Stimulated activated CD8-positive, alpha-beta memory T cell treated with anti-CD3 and anti-CD28 coated beads, Interleukin-4, amount 100 ng/mL, for 1 hour (primary cell): ENCODE data around the gene IFFO2.

Source experiments
- DNase-seq, 2 donors: peaks; one replicate each; pipeline ENCODE4 v3.0.0-alpha.2; 2020; ENCODE audit warnings: low read depth in 2 of 2, low spot score in 1 of 2

Gene IFFO2

GRCh38 chr1:18921516-18922251, 34.8 kb downstream of the IFFO2 start:
- no peak for DNase-seq

GRCh38 chr1:18920931-18921330, 35.5 kb downstream of the IFFO2 start:
- no peak for DNase-seq

DNA sequence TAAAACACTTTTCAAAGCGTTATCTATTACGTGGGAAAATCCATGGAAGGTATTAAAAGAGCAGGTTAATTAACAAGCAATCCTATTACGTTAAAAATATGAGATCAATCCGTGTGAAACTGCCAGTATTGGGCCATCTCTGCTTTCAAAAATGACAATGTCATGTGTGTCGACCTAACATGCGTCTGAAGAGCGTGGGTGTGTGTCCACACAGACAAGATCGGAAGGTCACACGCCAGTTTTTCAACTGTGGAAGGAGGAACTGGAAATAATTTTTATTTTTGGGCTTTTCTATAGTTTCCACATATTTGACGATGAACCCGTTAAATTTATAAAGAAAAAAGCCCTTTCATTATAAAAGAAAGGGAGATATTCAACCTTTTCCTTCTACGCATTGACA, 36.5 kb downstream of the IFFO2 start:
- no peak for DNase-seq

DNA sequence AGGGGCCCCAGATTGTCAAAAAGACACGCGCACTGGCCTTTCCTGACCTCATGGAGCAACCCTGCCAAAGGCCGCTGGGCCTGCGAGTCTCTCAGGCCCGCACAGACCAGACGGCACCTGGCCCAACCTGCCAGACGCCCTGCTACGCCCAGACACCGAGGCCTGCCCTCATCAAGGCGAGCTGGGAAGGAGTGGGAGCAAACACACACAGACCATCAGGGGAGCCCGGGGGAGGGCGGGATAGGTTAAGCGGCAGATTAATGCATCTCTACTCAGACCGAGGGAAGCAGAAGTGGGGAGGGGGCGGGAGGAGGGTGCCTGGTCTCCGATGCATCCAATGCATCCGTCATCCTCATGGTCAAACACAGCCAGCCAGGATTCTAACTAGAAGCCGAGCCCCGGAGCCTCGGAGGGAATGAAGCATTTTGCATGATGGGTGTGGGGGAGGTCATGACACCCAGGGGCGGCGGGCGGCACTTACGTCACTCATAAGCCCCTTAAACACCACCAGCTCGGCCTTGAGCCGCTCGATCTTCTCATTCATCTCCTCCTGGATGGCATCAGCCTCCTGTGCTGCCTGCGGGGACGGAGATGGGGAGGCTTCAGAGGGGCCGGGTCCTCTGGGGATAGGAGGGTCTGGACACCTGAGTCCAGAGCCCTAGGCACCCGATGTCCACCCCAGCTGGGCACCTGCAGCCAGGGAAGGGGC, 37.1 kb downstream of the IFFO2 start:
- no peak for DNase-seq

DNA sequence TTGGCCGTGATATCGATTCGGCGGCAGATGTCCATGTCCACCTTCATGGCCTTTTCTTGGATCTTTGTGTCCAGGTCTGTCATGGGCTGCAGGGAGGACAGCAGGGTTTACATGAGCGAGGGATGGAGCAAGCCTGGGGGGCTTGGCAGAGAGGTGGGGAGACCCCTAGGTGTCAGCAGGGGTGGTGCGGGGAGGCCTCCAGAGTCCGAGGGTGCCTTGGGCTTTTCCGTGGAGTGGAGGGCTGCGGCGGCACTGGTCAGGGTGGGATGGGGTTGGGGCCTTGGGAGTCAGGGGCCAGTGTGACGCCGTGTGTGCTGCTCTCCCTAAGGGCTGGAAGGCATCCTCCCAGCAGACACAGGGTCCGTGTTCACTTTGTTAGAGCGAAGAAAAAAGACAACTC, 38.1 kb downstream of the IFFO2 start:
- no peak for DNase-seq

- DNase-seq = no peak
Measured at GRCh38 chr1:18917071-18917799, 39.2 kb downstream of the IFFO2 start.

- DNase-seq = no peak
Measured at GRCh38 chr1:18915341-18915740, 41.1 kb downstream of the IFFO2 start.

GRCh38 chr1:18913065-18913835, 43.2 kb downstream of the IFFO2 start:
- DNase-seq = peak; percentile 59 to 60

- no peak for DNase-seq
Measured at GRCh38 chr1:18912550-18912949, 43.9 kb downstream of the IFFO2 start.

GRCh38 chr1:18908911-18909771, 47.3 kb downstream of the IFFO2 start:
- no peak for DNase-seq

DNA sequence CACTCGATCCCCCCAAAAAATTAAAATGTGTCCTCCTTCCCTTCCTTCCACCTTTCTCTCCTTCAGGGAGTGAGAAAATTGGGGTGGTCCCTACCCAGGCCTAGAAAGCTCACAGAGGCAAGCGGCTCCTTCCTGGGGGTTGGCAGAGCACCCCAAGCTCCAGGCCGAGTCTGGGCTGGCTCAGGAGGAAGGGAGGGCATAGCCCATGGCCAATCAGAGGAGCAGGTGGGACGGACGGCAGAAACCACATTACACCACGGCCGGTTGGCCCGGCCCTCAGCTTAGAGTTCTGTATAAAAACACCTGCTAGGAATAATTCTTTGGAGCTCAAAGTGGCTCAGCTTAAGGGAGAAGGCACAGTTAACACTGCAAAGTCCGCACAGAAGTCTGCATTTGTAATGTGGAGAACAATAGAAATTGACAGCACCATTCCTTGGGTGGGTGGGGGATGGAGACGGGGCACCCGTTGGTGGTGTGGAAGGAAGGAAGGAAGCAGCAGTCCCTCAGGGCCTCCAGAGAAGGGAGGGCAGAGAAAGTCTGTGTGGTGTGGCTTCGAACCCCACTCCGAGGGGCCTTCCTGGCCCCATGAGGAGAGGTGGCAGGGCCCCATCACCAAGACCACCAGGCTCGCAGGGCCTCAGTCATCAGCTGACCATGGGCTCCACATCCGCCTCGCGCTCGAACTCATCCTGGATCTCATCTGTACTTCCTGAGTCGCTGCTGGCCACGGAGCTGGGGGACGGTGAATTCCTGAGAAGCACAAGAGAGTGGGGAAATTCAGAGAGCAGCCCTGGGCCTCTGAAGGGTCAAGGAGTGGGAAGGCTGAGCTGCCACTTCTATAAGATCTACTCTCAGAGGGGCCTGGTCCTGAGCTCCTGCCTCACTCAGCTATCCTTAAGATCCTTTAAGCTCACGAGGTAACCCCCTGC, 48.3 kb downstream of the IFFO2 start:
- no peak for DNase-seq

DNA sequence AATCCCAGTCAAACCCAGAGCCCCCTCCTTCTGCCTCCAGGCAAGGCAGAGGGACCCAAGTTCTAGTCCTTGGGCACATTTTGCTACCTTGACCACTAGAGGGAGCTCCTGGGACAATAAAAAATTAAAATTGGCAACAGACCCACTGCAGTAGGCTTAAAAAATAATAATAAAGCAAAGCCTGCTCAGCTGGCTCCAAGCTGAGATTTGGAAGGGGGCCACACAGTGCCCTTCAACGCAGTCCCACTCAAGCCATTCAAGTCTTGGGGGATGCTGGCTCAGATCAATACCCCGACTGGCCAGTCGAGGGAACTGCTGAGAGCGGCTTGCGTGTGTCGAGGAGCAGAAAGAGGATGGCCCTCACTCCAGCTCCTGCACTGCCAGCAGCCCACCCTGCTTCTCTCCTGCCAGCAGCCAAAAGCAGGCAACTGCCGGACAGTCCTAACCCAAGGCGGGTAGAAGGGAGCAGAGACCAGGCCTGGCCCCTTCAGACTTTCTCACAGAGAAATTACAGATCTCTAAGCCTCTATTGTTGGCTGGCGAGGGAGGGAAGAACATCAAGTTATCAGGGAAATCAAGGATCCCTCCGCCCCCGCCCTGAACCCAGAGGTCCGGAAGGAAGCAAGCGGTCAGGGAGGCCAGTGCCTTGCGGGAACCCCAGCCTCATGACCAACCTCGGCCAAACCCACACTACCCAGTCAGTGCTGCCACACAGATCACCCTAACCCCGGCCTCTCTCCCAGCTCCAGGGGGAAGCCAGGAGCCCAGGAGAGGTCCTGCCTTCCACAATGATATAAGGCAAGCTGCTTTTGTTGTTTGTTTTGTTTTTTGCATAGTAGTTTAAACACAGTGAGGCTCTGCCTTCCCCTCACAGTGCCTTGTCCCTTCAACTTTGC, 49.2 kb downstream of the IFFO2 start:
- peak in 1 of 2 donors; percentile 29 for DNase-seq

- no peak for DNase-seq
Measured at GRCh38 chr1:18903291-18903756, 53.2 kb downstream of the IFFO2 start.

- DNase-seq = peak; percentile 81 to 84
Measured at GRCh38 chr1:18902523-18903290, 53.8 kb downstream of the IFFO2 start, which contains the start of gene ALDH4A1. ALDH4A1 (minus strand) TSS chr1:18902555; CDS start chr1:18902523, 32 bp downstream.

- DNase-seq = no peak
Measured at GRCh38 chr1:18901952-18902522, 54.4 kb downstream of the IFFO2 start.

DNA sequence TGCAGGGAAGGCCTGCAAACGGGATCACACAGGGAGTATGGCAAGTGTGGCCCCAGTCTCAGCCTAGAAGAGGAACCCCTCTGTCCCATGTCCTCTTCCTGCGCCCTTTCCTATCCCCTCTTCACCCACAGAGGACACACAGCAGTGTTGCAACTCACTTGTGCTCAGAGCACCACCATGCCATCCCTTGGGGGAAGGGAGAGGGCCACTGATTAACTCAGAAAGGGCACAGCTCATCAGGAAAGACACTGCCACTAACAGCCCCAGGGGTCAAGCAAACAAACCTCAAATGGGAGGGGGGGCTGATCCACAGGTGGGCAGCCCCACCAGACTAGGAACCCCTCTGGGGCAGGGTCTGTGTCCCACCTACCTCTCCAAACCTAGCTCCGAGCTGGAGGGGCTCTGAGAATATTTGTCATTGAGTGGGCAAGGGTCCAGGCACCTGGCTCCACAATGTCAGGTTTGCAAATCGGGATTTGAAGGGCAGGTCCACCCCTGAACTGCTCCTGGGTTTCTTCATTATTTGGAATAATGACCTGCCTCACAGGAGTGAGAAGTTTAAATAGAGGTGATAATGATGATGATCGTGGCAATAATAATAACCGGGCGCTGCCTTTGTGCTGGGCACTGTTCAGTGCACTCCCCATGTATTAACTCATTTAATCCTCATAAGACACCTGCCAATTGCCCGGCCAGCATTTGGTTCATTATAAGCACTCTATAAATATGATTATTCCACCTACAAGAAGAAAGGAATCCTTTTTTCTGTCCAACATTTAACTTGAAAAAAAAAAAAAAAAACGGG, 55.1 kb downstream of the IFFO2 start:
- DNase-seq = no peak
